ENCODE data around the gene MANF. TPM values are rescaled to one million over a fixed set of nuclear protein-coding genes. Genes with fewer than 3 reads are reported as not detected.

MANF gene
- total RNA-seq, 1 donor from 2014 or later = 265 TPM

GRCh38 chr3:51379301-51379700 lies 5.8 kb upstream of the MANF start:
- DNase-seq (ENCODE audit: low read depth) = no peak
- TF ChIP-seq CTCF (conservative IDR thresholded peaks at IDR 0.05; ENCODE audit: low read depth, low read length) = no peak
- no peak overlapping the region for H3K4me3 ChIP-seq (ENCODE audit: low read depth, low read length)

- TF ChIP-seq CTCF (conservative IDR thresholded peaks at IDR 0.05; ENCODE audit: low read depth, low read length) = no peak
- no peak overlapping the region for H3K4me3 ChIP-seq (ENCODE audit: low read depth, low read length)
- no peak for DNase-seq (ENCODE audit: low read depth)
Observed at GRCh38 chr3:51379746-51380455, 5.2 kb upstream of the MANF start.

GRCh38 chr3:51380601-51381332 lies 4.3 kb upstream of the MANF start:
- H3K4me3 ChIP-seq (ENCODE audit: low read depth, low read length) = no peak overlapping the region
- no peak for DNase-seq (ENCODE audit: low read depth)
- no peak for TF ChIP-seq CTCF (conservative IDR thresholded peaks at IDR 0.05; ENCODE audit: low read depth, low read length)

- TF ChIP-seq CTCF (conservative IDR thresholded peaks at IDR 0.05; ENCODE audit: low read depth, low read length) = no peak
- H3K4me3 ChIP-seq (ENCODE audit: low read depth, low read length) = no peak overlapping the region
- no peak for DNase-seq (ENCODE audit: low read depth)
Observed at GRCh38 chr3:51381333-51381705, 3.8 kb upstream of the MANF start.

GRCh38 chr3:51382076-51382745 lies 2.9 kb upstream of the MANF start:
- no peak for DNase-seq (ENCODE audit: low read depth)
- TF ChIP-seq CTCF (conservative IDR thresholded peaks at IDR 0.05; ENCODE audit: low read depth, low read length) = no peak
- no peak overlapping the region for H3K4me3 ChIP-seq (ENCODE audit: low read depth, low read length)

- TF ChIP-seq CTCF (conservative IDR thresholded peaks at IDR 0.05; ENCODE audit: low read depth, low read length) = no peak
- H3K4me3 ChIP-seq (ENCODE audit: low read depth, low read length) = no peak overlapping the region
- DNase-seq (ENCODE audit: low read depth) = no peak
Observed at GRCh38 chr3:51382947-51383578, 2.0 kb upstream of the MANF start.
